ENCODE results near the gene SUGP2.

Gene SUGP2

DNA sequence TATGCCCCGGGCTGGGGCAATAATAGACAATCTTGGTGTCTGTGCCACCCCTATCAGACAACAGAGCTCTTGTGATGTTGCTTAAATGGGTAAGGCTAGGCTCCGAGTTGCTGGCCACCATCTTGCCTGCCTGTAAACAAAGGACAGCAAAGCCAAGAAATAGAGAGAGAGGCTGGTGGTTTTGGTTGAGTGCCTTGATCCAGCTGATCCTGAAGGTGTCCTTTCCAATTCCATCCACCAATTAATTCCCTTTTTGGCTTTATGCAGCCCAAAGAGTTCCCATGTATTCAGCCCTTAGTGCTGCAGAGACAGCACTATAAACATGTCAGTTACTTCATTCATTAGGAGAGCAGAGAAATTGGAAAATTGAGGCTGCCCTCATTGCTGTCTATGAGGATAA, 50.6 kb downstream of the SUGP2 start:
- ChIA-PET CTCF (interaction anchor here (0.6 kb wide), 2 partner anchors 135 to 513 kb away, joined by 3 read pairs; no protein-coding TSS in a partner anchor), POLR2A (ENCODE audit: low non-redundant PET) (no interaction called here)
- H3K27ac ChIP-seq = no peak overlapping the region
- TF ChIP-seq, protein P1, sequence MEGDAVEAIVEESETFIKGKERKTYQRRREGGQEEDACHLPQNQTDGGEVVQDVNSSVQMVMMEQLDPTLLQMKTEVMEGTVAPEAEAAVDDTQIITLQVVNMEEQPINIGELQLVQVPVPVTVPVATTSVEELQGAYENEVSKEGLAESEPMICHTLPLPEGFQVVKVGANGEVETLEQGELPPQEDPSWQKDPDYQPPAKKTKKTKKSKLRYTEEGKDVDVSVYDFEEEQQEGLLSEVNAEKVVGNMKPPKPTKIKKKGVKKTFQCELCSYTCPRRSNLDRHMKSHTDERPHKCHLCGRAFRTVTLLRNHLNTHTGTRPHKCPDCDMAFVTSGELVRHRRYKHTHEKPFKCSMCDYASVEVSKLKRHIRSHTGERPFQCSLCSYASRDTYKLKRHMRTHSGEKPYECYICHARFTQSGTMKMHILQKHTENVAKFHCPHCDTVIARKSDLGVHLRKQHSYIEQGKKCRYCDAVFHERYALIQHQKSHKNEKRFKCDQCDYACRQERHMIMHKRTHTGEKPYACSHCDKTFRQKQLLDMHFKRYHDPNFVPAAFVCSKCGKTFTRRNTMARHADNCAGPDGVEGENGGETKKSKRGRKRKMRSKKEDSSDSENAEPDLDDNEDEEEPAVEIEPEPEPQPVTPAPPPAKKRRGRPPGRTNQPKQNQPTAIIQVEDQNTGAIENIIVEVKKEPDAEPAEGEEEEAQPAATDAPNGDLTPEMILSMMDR (conservative IDR thresholded peaks at IDR 0.05; ENCODE audit: low read depth) = no peak
- no peak for DNase-seq (ENCODE audit: low spot score)

DNA sequence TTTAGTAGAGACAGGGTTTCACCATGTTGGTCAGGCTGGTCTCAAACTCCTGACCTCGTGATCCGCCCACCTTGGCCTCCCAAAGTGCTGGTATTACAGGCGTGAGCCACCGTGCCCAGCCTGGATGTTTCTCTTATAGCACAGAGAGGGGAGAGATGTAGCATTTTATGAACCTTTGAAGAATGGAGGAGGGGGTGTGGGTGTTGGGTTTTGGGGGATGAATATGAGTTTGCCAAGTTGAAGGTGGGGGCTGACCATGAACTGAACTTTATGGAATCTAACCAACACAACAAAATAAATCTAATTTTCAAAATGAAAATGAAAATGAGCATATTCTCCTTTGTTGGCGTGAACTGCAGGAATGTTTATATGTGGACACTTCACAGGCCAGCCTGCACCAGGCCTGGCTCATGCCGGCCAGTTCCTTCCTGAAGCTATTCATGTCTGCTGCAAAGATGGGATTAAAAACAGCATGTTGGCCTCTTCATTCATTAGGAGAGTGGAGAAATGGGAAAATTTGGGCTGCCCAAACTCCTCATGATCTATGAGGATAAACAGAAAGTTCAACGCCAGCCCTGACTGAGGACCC, 52.8 kb downstream of the SUGP2 start:
- no peak for DNase-seq (ENCODE audit: low spot score)
- CTCF ChIA-PET = no interaction called here
- POLR2A ChIA-PET (ENCODE audit: low non-redundant PET) = no interaction called here
- TF ChIP-seq, protein P1 (conservative IDR thresholded peaks at IDR 0.05; ENCODE audit: low read depth) = no peak
- H3K27ac ChIP-seq = no peak overlapping the region

DNA sequence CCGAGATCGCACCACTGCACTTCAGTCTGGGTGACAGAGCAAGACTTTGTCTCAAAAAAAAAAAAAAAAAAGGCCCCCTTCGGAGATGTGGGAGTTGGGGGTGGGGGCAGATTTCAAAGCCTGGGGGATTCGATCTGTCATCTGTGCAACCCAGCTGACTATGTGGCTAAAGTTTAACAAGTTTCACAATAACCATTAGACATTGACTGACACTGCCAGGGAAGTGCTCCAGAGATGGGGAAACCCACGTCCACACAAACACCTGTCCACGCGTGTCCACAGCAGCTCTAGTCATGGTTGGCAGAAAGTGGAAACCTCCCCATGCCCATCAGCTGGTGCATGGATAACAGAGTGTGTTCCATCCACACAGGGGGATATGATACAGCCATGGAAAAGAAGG, 54.7 kb downstream of the SUGP2 start:
- POLR2A ChIA-PET (ENCODE audit: low non-redundant PET) = interaction anchor here (0.7 kb wide), 1 partner anchor 13 kb away, joined by 6 read pairs; no protein-coding TSS in a partner anchor
- TF ChIP-seq, protein P1 (conservative IDR thresholded peaks at IDR 0.05; ENCODE audit: low read depth) = no peak
- DNase-seq (ENCODE audit: low spot score) = no peak
- H3K27ac ChIP-seq = no peak overlapping the region
- CTCF ChIA-PET = no interaction called here

- no peak overlapping the region for H3K27ac ChIP-seq
- TF ChIP-seq, protein P1 (conservative IDR thresholded peaks at IDR 0.05; ENCODE audit: low read depth) = no peak
- ChIA-PET CTCF (interaction anchor here (0.6 kb wide), 1 partner anchor 26 kb away, joined by 3 read pairs; no protein-coding TSS in a partner anchor), POLR2A (ENCODE audit: low non-redundant PET) (no interaction called here)
- no peak for DNase-seq (ENCODE audit: low spot score)
Measured at GRCh38 chr19:18975869-18976268, 57.4 kb downstream of the SUGP2 start.

DNA sequence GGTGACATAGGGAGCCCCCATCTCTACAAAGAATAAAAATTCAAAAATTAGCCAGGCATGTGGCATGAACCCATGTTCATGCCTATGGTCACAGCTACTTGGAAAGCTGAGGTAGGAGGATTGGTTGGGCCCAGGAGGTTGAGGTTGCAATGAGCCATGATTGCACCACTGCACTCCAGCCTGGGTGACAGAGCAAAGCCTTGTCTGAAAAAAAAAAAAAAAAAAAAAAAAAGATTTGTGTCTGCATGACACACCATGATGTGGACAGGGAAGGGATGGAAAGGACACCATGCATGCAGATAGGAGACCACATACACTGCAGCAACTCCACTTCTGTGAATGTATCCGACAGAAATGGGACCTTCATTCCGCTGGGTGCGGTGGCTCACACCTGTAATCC, 58.3 kb downstream of the SUGP2 start:
- TF ChIP-seq, protein P1 (conservative IDR thresholded peaks at IDR 0.05; ENCODE audit: low read depth) = no peak
- H3K27ac ChIP-seq = no peak overlapping the region
- ChIA-PET CTCF (no interaction called here), POLR2A (ENCODE audit: low non-redundant PET) (no interaction called here)
- no peak for DNase-seq (ENCODE audit: low spot score)

DNA sequence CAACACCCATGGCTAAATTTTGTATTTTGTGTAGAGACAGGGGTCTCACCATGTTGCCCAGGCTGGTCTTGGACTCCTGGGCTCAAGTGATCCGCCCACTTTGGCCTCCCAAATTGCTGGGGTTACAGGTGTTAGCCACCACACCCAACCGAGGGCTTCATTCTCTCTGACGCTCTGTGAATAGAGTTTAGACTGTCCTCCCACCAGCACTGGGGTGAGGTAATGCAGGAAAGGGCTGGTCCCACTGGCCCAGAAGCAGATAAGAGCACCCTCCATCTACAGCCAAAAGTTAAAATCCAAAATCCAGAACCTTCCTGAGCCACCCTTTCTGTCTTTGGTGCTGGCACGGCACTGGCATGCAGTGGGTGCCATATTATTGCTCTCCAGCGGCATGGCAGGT, 60.5 kb downstream of the SUGP2 start:
- CTCF ChIA-PET = no interaction called here
- no peak overlapping the region for H3K27ac ChIP-seq
- TF ChIP-seq, protein P1 (conservative IDR thresholded peaks at IDR 0.05; ENCODE audit: low read depth) = no peak
- DNase-seq (ENCODE audit: low spot score) = no peak
- POLR2A ChIA-PET (ENCODE audit: low non-redundant PET) = no interaction called here
